Stimulated activated CD4-positive, alpha-beta T cell treated with anti-CD3 and anti-CD28 coated beads, Interleukin-1b, Interleukin-23, amount 100 ng/mL, for 24 hours (primary cell): ENCODE data around the gene CHID1.

Experiments used
- DNase-seq, 4 experiments: peaks; one replicate each; pipeline ENCODE4 v3.0.0-alpha.2; 2020; ENCODE audit warnings: low read depth in 4 of 4, low spot score in 1 of 4

CHID1 gene

GRCh38 chr11:888310-889212 lies 22.0 kb downstream of the CHID1 start:
- DNase-seq, result no peak

- DNase-seq, result no peak
These were observed 23.0 kb downstream of the CHID1 start for GRCh38 chr11:887589-887988.

GRCh38 chr11:886568-886967 lies 24.0 kb downstream of the CHID1 start:
- DNase-seq, result no peak

- DNase-seq, result no peak
These were observed 26.0 kb downstream of the CHID1 start for GRCh38 chr11:884578-885070.

GRCh38 chr11:883527-883926 lies 27.1 kb downstream of the CHID1 start:
- DNase-seq, result no peak

- no peak for DNase-seq
These were observed 28.0 kb downstream of the CHID1 start for GRCh38 chr11:882596-882995.

- DNase-seq, result no peak
These were observed 30.2 kb downstream of the CHID1 start for GRCh38 chr11:880447-880846.

- DNase-seq, result peak in 1 of 4 experiments; percentile 12
These were observed 33.0 kb downstream of the CHID1 start for GRCh38 chr11:877565-877964.

GRCh38 chr11:876545-876944 lies 34.1 kb downstream of the CHID1 start:
- DNase-seq, result no peak

- no peak for DNase-seq
These were observed 34.8 kb downstream of the CHID1 start for GRCh38 chr11:875769-876301.

GRCh38 chr11:875203-875602 lies 35.4 kb downstream of the CHID1 start:
- no peak for DNase-seq

GRCh38 chr11:873706-874105 lies 36.9 kb downstream of the CHID1 start:
- no peak for DNase-seq

GRCh38 chr11:872799-873198 lies 37.8 kb downstream of the CHID1 start:
- no peak for DNase-seq

- DNase-seq, result no peak
These were observed 39.1 kb downstream of the CHID1 start for GRCh38 chr11:871472-871871.

- DNase-seq, result no peak
These were observed 40.2 kb downstream of the CHID1 start for GRCh38 chr11:870418-870817.

- no peak for DNase-seq
These were observed 40.5 kb downstream of the CHID1 start for GRCh38 chr11:870127-870413.

- no peak for DNase-seq
These were observed 41.0 kb downstream of the CHID1 start for GRCh38 chr11:869399-870126.

- no peak for DNase-seq
These were observed 41.8 kb downstream of the CHID1 start for GRCh38 chr11:868802-869201.

GRCh38 chr11:868394-868793 lies 42.2 kb downstream of the CHID1 start:
- DNase-seq, result no peak

- DNase-seq, result no peak
These were observed 42.7 kb downstream of the CHID1 start for GRCh38 chr11:867856-868358.

GRCh38 chr11:866481-866880 lies 44.1 kb downstream of the CHID1 start:
- no peak for DNase-seq
